Central memory CD4-positive, alpha-beta T cell (primary cell): ENCODE measurements around the gene F7.

Source experiments
- DNase-seq: peaks from one replicate; pipeline ENCODE4 v3.0.0; 2022

F7 gene

GRCh38 chr13:113119822-113120189, 14.2 kb downstream of the F7 start:
- no peak for DNase-seq

- DNase-seq: no peak
Measured at GRCh38 chr13:113120300-113121182, 14.9 kb downstream of the F7 start.

DNA sequence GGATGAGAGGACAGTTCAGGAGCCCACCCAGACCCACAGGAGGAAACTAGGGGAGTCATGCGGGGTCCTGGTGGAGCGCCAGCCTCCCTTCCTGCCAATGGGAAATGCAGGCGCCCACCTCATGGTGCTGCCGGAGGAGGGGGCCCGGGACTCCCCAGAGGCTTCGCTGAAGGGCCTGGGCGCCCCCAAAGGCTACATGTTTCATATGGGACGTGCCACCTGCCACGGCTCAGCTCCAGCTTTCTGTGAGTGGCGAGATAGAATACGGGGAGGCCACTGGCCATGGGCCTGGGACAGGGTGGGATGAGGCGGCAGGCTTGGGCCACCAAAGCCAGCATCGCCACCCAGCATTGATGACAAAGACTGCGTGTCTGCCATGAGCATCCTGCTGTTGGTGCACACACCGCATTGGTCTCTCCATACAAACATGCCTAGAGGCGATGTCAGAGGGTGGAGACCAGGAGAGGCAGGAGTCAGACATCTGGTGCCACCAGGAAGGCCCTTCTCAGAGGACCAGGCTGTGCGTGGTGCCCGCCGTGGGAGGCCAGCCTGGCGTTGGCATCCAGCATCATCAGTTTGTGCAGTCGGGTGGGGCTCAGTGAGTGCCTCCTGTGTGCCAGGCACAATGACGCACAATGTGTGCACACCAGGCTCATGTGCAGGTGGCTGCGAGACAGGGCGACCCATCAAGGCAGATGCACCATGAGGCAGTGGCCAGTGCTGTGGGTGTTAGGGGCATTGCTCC, 15.8 kb downstream of the F7 start:
- no peak for DNase-seq

DNA sequence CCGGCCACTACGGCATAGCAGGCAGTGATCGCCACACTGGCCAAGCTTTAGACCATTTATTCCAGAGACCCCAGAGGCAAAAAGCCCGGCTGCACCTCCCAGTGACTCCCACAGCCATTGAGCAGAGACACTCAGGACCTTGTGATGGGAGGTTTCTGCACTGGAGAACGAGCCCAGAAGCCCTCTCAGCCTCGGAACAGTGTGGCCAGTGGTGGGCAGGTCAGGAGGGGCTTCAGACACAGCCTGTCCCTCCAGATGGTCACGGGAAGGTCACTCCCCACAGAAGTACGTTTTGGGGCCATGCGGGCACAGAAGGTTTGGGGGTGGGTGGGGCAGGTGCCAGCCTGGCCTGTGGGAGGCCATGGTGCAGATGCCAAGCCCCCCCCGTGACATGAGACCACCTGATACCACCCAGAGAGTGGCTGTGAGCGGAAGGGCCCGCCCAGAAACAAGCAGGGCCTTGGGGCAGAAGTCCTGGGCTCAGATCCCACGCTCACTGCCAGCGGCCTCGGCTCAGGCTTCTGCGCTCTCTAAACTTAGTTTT, 16.4 kb downstream of the F7 start:
- DNase-seq: no peak

DNA sequence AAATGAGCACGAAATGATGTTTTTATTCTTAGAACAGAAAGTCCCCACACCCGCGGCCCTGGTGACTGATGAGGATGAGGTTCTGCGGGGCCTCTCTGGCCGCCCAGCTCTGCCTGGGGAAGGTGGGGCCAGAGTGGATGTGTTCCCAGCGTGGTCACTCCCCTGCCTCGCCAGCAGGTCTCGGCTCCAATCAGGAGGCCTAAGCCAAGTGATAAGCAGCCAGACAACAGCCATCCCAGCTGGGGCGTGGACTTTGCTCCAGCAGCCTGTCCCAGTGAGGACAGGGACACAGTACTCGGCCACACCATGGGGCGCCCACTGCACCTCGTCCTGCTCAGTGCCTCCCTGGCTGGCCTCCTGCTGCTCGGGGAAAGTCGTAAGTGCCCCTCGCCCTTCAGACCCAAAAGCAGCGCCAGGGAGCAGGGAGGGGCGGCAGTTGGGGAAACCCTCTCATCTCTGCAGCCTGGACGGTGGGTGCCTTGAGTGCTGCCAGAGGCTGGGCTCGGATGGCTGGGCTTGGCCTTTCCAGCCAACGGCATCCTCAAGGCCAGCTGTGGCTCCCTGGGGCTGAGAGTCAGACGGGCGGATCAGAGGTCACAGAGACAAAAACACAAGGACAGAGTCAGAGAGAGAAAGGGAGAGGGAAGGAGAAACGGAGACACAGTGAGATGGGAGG, 17.1 kb downstream of the F7 start, which contains the start of gene F10:
Gene F10, plus strand, starts transcription at position 250 of the 676 bp plus-strand sequence. Its CDS starts 57 bp downstream, at position 307.
- DNase-seq: no peak

DNA sequence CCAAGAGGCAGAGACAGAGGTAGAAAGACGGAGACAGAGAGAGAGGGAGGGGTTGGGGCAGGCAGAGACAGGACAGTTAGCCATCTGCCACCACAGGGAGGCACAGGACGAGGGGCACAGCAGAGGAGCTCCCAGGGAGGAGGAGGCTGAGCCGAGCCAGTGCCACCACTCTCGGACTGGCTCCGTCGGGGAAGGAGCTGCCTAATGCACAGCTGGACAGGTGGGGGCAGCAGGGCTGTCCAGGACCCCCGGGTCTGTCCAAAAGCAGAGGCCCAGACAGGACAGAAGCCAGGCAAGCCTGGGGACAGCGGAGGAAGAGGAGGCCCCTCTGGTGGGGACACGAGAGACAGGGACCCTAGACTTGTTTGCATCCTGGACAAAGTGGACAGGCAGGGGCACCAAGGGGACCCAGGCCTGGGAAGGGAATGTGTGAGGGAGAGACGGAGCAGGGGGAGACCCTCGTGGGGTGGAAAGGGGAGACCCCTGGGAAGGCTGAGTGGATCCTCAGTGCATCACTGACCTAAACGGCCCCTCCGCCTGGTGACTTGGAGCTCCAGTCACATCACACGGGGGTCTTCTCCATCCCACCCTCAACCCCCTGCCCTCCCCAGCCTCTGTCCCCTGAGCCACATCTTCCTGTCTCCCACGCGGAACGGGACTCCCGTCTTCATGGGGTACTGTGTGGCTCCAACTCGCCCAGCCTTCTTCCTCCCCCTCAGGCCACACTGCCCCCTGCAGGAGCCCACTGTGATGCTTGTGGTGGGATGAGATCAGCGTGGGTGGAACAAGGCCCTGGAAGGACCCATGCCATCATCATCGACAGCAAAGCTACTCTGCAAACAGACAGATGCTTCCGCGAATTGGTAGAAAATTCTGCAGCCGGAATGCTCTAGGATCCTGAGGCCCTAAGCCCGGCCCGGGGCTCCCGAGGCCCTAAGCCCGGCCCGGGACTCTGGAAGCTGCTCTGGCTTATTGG, 17.9 kb downstream of the F7 start:
- no peak for DNase-seq

GRCh38 chr13:113124211-113124970, 18.8 kb downstream of the F7 start:
- no peak for DNase-seq

DNA sequence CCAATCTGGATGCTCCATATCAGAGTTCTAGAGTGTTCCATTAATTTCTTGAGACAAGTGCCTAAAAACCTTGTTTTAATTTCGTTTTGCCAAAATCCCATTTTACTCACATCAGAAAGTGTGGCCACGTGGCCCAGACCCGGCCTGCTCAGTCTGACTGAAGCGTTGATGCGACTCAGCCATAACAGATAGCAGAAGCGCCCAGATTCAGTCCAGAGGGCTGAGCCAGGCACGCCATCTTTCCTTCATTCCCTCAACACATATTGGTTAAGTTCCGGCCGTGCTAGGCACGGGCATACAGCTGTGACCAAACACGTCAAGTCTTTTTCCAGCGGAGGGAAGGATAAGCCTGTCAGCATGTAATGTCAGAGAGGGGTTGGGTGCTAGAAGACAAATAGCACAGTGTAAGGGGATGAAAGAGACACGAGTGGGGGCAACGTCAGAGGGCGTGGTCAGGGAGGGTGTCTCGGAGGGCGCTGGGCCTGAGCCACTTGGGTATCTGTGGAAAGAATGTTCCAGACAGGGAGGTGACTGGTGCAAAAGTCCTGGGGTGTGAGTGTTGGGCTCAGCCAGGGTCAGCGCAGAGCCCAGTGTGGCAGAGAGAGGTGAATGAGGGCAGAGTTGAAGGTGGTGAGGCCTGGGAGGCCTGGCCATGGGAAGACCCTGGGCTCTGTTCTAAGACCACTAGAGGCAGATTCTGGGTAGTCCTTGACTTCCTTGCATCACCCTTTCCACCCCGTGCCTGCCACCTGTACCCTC, 20.1 kb downstream of the F7 start:
- no peak for DNase-seq

DNA sequence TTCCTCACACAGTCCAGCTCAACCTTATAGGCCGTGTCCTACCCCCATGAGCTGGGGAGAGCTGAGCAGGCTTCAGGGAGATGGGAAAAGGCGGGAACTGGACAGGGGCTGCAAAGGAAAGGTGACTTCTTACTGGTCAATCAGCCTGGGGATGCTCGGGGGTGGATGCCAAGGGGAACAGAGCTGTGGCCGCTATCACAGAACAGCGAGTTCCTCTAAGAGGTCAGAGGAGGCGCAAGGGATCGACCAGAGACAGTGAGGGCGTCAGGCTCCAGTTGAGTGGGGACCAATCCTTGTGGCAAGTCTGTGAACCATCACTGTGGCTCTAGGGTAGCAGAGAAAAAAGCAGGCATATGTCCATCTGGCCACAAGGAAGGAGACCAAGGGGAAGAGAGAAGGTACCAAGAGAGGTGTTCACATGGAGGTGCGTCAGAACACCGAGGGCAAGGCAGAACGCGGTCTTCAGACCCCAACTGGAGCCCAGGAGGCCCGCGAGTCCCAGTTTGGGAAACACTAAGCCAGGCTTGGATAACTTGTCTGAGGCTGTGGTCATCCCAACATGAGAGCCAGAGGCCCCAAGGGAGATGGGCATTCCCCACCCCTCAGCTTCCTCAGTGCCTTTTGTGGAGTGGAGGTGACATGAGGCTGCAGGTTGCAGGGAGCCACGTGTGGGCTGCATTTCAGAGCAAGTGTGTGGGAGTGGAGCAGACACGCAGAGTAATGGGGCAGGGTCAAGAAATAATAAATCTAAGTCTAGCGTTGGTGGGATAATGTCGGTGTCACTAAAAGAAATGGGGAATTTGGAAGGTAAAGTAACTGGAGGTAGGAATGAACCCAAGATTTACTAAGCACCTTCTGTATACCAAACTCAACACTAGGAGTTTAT, 20.9 kb downstream of the F7 start:
- no peak for DNase-seq

GRCh38 chr13:113129480-113129879, 23.9 kb downstream of the F7 start:
- no peak for DNase-seq

DNA sequence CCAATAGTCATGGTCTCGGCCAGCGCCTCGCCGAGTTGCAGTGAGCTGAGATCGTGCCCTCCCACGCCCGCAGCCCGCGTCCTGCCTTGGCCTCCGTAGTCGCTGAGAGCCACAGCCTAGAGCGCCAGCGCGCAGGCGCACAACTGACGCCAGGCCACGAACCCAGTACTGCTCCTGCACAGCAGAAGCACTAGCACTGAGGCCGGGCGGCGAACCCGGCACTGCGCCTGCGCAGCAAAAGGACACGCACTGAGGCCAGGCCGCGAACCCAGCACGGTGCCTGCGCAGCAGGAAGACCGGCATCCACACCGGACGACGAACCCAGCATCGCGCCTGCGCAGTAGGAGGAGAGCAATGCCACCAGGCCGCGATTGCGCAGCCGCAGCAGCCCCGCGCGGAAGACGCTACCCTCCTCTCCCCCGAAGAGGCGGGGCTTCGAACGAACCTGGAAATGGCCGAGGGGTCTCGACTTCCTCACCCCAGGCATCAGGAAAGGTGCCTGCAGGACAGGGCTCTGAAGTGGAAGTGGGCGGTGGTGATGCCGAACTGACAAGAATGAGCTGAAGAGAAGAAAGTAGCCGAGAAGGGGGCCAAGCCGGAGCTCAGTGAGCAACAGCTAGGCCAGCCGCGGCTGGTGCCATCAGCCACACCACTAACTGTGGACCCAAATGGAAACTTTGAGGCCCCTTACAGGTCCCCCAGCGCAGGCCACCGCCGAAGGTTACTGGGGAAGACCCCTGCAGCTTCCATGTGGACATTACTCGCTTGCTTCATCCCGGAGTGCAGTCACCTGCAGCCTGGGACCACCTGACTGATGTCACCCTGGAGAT, 24.5 kb downstream of the F7 start:
- no peak for DNase-seq

GRCh38 chr13:113135281-113135760, 29.7 kb downstream of the F7 start:
- DNase-seq: no peak

DNA sequence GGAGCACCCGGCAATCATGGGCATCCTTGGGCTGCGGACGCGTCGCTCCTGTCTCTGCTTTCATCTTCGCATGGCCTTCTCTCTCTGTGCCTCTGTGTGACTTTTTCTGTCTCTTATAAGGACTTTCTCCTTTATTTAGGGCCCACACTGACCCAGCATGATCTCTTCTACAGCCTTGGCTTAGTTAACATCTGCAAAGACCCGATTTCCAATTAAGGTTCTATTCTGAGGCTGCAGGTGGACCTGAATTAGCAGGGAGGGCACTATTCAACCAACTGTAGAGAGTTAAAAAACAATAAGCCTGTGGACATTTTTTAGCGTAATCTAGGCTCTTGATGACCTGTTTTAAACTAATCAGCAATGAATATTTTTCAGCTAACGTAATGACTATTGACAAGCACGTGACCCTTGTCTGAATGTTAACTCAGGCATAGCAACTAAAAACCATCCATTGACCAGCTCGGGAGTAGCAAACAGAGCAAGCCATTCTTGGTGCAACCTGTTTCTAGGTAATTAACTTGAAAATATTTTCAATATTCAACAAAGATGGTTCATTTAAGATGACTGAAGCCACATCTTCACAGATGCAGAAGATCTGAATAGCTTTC, 32.2 kb downstream of the F7 start:
- DNase-seq: no peak

DNA sequence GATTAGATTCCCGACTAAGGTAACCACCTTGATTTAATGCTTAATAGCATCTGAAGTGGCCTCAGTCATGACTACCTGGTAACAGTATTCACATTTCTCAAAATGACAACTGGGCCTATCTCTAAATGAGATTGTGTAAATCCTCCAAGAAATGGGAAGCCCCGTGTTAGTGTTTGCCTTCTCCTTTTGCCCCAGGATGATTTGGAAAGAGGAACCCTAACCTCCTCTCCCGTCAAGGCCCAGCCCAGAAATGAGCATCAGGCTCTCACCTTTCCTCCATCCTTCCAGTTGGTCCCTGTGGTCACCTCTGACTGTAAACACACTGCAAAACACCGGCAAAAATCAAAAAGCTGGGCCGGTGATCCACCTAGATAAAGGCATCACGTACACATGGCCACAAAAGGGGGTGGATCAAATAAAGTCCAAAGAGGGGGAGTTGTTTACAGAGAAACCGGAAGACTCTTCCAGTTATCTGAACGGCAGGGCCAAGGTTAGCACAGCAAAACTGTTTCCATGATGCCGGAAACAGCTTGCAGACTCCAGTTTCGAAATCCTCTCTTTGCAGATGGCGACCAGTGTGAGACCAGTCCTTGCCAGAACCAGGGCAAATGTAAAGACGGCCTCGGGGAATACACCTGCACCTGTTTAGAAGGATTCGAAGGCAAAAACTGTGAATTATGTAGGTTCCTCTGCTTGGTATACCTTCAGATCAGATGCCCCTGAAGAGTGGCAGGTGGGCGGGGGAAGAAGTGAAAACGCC, 33.4 kb downstream of the F7 start:
- DNase-seq: no peak

GRCh38 chr13:113139577-113139976, 34.0 kb downstream of the F7 start:
- DNase-seq: no peak

DNA sequence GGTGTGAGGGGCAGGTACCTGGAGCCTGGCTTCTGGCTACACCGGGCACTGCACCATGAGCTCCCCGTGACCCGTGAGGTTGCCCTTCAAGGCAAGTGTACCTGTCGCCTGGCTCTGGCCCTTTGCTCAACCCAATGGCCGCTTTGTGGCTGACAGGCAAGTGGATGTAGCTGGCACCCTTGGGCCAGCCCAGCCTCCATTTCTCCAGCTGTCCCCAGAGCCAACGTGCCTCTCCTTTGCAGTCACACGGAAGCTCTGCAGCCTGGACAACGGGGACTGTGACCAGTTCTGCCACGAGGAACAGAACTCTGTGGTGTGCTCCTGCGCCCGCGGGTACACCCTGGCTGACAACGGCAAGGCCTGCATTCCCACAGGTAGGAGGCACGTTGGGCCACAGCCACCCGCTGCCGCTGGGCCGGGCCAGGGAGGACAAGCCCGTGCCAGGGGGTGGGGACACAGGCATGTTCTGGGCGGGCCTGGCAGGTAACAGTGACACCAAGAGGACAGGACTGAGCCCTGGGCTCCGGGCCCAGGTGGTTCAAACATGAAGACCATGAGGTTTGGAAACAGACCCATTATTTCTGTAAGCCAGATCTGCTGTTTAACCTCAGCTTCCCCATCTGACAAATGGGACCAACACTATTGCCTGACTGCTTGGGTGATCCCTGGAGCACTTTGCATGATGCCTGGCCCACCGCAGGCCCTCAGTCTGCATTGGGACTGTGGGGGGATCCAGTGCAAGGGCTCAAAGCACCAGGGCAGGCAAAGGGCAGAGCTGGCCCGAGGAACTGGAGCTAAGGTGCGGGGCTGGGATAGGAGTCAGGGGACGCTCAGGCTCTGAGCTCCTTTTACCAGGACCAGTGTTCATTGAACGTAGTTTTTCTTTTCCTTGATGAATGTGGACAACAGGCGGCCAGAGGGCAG, 35.3 kb downstream of the F7 start:
- DNase-seq: no peak
